GM23338 (cell line): ENCODE measurements around the gene KRTAP5-1. TPM values are rescaled to one million over a fixed set of nuclear protein-coding genes. Genes with fewer than 3 reads are reported as not detected.

Source experiments
- ATAC-seq: fragments of 200-7000 bp; cut with Tn5 transposase; 3 replicates; pipeline ENCODE4 v1.9.1; 2020
- DNase-seq: peaks from one replicate; pipeline ENCODE4 v3.0.0-alpha.2; 2015; ENCODE audit warnings: low spot score
- H2AFZ ChIP-seq: fragments of 200-600 bp; sonication (generic); 2 replicates; pipeline ENCODE4 v1.8.0; 2016; ENCODE audit warnings: antibody characterized with exemption, mild to moderate bottlenecking, moderate library complexity
- H3F3A ChIP-seq: fragments of 200-600 bp; sonication (generic); replicated peaks from 2 replicates; pipeline ENCODE4 v1.8.0; 2017; ENCODE audit warnings: antibody characterized with exemption, mixed run types, low read depth
- H3K27ac ChIP-seq: fragments of 200-600 bp; sonication (generic); 2 replicates; pipeline ENCODE4 v1.6.1; 2016; ENCODE audit warnings: low read depth
- H3K27me3 ChIP-seq: fragments of 200-600 bp; sonication (generic); 2 replicates; pipeline ENCODE4 v1.8.0; 2016; ENCODE audit warnings: mild to moderate bottlenecking, mixed run types, moderate library complexity; ENCODE audit not compliant: insufficient read depth
- H3K36me3 ChIP-seq: fragments of 200-600 bp; sonication (generic); 2 replicates; pipeline ENCODE4 v1.8.0; 2016; ENCODE audit warnings: mild to moderate bottlenecking; ENCODE audit not compliant: insufficient read depth
- H3K4me1 ChIP-seq: fragments of 200-600 bp; sonication (generic); 2 replicates; pipeline ENCODE4 v1.8.0; 2016; ENCODE audit warnings: mild to moderate bottlenecking, moderate library complexity; ENCODE audit not compliant: insufficient read depth
- H3K4me2 ChIP-seq: fragments of 200-600 bp; sonication (generic); 2 replicates; pipeline ENCODE4 v1.7.1; 2017; ENCODE audit warnings: mixed run types
- H3K4me3 ChIP-seq: fragments of 200-600 bp; sonication (generic); 2 replicates; pipeline ENCODE4 v1.6.1; 2016; ENCODE audit warnings: mixed run types
- H3K79me2 ChIP-seq: fragments of 200-600 bp; sonication (generic); replicated peaks from 2 replicates; pipeline ENCODE4 v1.8.0; 2017; ENCODE audit warnings: mild to moderate bottlenecking; ENCODE audit not compliant: insufficient read depth
- H3K9me2 ChIP-seq: fragments of 200-600 bp; sonication (generic); 2 replicates; pipeline ENCODE4 v1.8.0; 2017; ENCODE audit not compliant: insufficient read depth
- H4K20me1 ChIP-seq: fragments of 200-600 bp; sonication (generic); replicated peaks from 2 replicates; pipeline ENCODE4 v1.8.0; 2017; ENCODE audit warnings: mild to moderate bottlenecking; ENCODE audit not compliant: insufficient read depth
- H3K27ac Mint-ChIP-seq: 2 replicates; pipeline ENCODE4 v1.8.0; 2020; ENCODE audit warnings: inconsistent platforms, mild to moderate bottlenecking, moderate library complexity, mixed read lengths
- H3K27me3 Mint-ChIP-seq: 3 replicates; pipeline ENCODE4 v1.8.0; 2022; ENCODE audit warnings: low read depth, mild to moderate bottlenecking, moderate library complexity, mixed read lengths, inconsistent platforms; ENCODE audit not compliant: insufficient read depth, poor library complexity
- H3K36me3 Mint-ChIP-seq: 3 replicates; pipeline ENCODE4 v1.8.0; 2021; ENCODE audit warnings: low read depth, mild to moderate bottlenecking, inconsistent platforms, moderate library complexity, mixed read lengths
- H3K4me1 Mint-ChIP-seq: 3 replicates; pipeline ENCODE4 v1.8.0; 2020; ENCODE audit warnings: mild to moderate bottlenecking, inconsistent platforms, mixed read lengths
- H3K4me3 Mint-ChIP-seq: 3 replicates; pipeline ENCODE4 v1.8.0; 2021; ENCODE audit warnings: moderate library complexity, mild to moderate bottlenecking, inconsistent platforms, mixed read lengths
- H3K9me3 Mint-ChIP-seq: 3 replicates; pipeline ENCODE4 v1.8.0; 2020; ENCODE audit warnings: moderate library complexity, mild to moderate bottlenecking, inconsistent platforms, mixed read lengths
- CREB1 ChIP-seq: fragments of 250-450 bp; sonication (Bioruptor Pico); IDR thresholded peaks from 2 replicates; pipeline ENCODE4 v1.5.0; 2020; ENCODE audit warnings: low read depth, mild to moderate bottlenecking, moderate library complexity
- CTCF ChIP-seq, 2 experiments: fragments of 200-600 bp in 1 of 2; sonication (generic) in 1 of 2; conservative IDR thresholded peaks; 2 replicates each; pipeline versions ENCODE4 v1.5.1 to v1.6.1; 2016 to 2017; ENCODE audit warnings: antibody characterized with exemption in 2 of 2, low read depth in 2 of 2, mild to moderate bottlenecking in 2 of 2, moderate library complexity in 1 of 2
- ETS1 ChIP-seq: IDR thresholded peaks from 2 replicates; pipeline ENCODE4 v1.6.1; 2016; ENCODE audit warnings: antibody characterized with exemption
- EZH2 ChIP-seq: fragments of 200-600 bp; sonication (generic); IDR thresholded peaks from one replicate; pipeline ENCODE4 v1.8.0; 2017; ENCODE audit warnings: antibody characterized with exemption, mild to moderate bottlenecking, low read depth; ENCODE audit not compliant: unreplicated experiment
- EZH2phosphoT487 ChIP-seq: fragments of 200-600 bp; sonication (generic); IDR thresholded peaks from one replicate; pipeline ENCODE4 v1.8.1; 2018; ENCODE audit warnings: antibody characterized with exemption; ENCODE audit not compliant: unreplicated experiment
- JUNB ChIP-seq: IDR thresholded peaks from one replicate; pipeline ENCODE4 v1.6.1; 2016; ENCODE audit warnings: antibody characterized with exemption; ENCODE audit not compliant: unreplicated experiment
- NANOG ChIP-seq: IDR thresholded peaks from 2 replicates; pipeline ENCODE4 v1.6.1; 2016; ENCODE audit warnings: antibody characterized with exemption, borderline replicate concordance
- POLR2AphosphoS5 ChIP-seq: IDR thresholded peaks from 2 replicates; pipeline ENCODE4 v1.6.1; 2016; ENCODE audit warnings: antibody characterized with exemption, low read depth
- REST ChIP-seq: IDR thresholded peaks from one replicate; pipeline ENCODE4 v1.6.1; 2018; ENCODE audit warnings: antibody characterized with exemption; ENCODE audit not compliant: unreplicated experiment
- STAT1 ChIP-seq: IDR thresholded peaks from one replicate; pipeline ENCODE4 v1.6.1; 2016; ENCODE audit warnings: antibody characterized with exemption; ENCODE audit not compliant: unreplicated experiment
- ZNF114 ChIP-seq: fragments of 250-450 bp; sonication (Bioruptor Pico); IDR thresholded peaks from 2 replicates; pipeline ENCODE4 v1.5.0; 2020; ENCODE audit warnings: mild to moderate bottlenecking, moderate library complexity
- ZNF331 ChIP-seq: fragments of 250-450 bp; sonication (Bioruptor Pico); IDR thresholded peaks from 2 replicates; pipeline ENCODE4 v1.5.0; 2020; ENCODE audit warnings: low read depth, mild to moderate bottlenecking, moderate library complexity
- polyA plus RNA-seq: library from polyadenylated mRNA; unstranded; fragments of >200 nt; fragmentation: Nextera tagmentation; extraction: Ambion mirVana; gene quantifications from 2 replicates; pipeline ENCODE4 v1.2.1, GENCODE V29; 2016
- total RNA-seq: library from RNA; depleted of rRNA; stranded (reverse); fragments of >200 nt; shearing (Covaris generic); gene quantifications from 2 replicates; pipeline ENCODE4 v1.2.3, GENCODE V29; 2014

The KRTAP5-1 gene
- total and polyA plus RNA-seq, 2 experiments from 2014 or later: not detected

DNA sequence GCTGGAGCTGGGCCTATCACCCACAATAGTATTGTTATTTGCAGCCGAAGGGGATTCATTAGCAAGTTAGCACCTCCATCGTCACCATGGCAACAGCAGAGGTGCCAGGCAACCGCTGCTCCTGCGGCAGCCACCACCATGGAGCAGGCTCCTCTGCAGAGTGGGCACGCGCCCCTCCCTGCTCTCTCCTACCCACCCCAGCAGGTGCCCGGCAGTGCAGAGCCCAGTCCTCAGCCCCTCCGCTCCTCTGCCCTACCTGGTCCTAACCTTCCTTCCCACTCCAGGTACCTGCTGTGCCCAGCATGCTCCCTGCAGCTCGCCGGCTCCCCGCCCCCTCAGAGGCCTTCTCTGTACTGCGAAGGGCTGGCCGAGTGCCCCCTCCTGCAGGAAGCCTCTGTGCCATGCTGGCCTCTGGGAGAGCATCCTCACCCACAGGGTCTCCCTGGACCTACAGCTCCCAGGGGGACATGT lies 16.6 kb downstream of the KRTAP5-1 start (continued):
- TF ChIP-seq ZNF114 (CRISPR knock-in tag) (no peak), CTCF (conservative IDR thresholded peaks at IDR 0.05; ENCODE audit: low read depth in 2 of 2) (no peak)

DNA sequence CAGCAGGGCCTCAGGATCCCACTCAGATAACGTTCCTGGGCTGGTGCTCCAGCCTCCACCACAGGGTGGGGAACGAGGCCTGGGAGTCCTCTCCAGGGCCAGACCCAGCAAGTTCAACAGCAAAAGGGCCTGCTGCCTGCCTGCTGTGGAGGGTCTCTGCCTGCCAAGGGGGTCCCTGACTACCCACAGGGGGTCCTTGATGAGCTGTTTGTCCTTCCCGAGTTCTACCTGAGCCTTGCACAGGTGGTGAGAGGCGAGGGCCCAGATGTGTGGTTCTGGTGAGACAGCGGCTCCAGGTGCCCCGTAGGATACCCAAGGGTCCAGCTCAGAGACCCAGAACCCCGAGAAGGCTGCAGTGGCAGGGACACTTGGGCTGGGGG lies 17.4 kb downstream of the KRTAP5-1 start:
- H3K4me3 ChIP-seq: no peak overlapping the region
- H3K27ac ChIP-seq: no peak overlapping the region
- no peak overlapping the region for H3K4me3 Mint-ChIP-seq
- H3K27me3 ChIP-seq: peaks cover 31% of the 10 kb centered on the region
- peaks cover 27% of the 10 kb centered on the region for H3K4me1 ChIP-seq
- no peaks in the 10 kb centered on the region for H3K9me3 Mint-ChIP-seq
- DNase-seq (no peak), ATAC-seq (no peak)
- peaks cover 5% of the 10 kb centered on the region; the same call in 1 of the 2 replicates for H3F3A ChIP-seq
- H3K36me3 ChIP-seq: no peaks in the 10 kb centered on the region
- H3K36me3 Mint-ChIP-seq: no peaks in the 10 kb centered on the region
- no peaks in the 10 kb centered on the region for H3K79me2 ChIP-seq
- H3K4me1 Mint-ChIP-seq: peaks cover 21% of the 10 kb centered on the region
- H3K27ac Mint-ChIP-seq: no peak overlapping the region
- H3K4me2 ChIP-seq: peak overlapping the region; percentile 64; the same call in 1 of the 2 replicates
- H2AFZ ChIP-seq: no peak overlapping the region
- H4K20me1 ChIP-seq: no peaks in the 10 kb centered on the region
- peaks cover 25% of the 10 kb centered on the region for H3K27me3 Mint-ChIP-seq
- H3K9me2 ChIP-seq: no peaks in the 10 kb centered on the region
- TF ChIP-seq POLR2AphosphoS5: no peak
- TF ChIP-seq CTCF (conservative IDR thresholded peaks at IDR 0.05; ENCODE audit: low read depth in 2 of 2): no peak
- no peak for TF ChIP-seq EZH2
- no peak for TF ChIP-seq REST
- TF ChIP-seq ZNF114 (CRISPR knock-in tag): no peak
- TF ChIP-seq ZNF331: no peak
- TF ChIP-seq NANOG: no peak
- no peak for TF ChIP-seq EZH2phosphoT487
- no peak for TF ChIP-seq CREB1 (CRISPR knock-in tag)
- TF ChIP-seq ETS1: no peak
- no peak for TF ChIP-seq STAT1
- TF ChIP-seq JUNB: no peak
